GM18907 (cell line): ENCODE measurements around the gene EIF4G1.

Experiments used
- ATAC-seq: cut with Tn5 transposase; IDR thresholded peaks from one replicate; pipeline ENCODE4 v1.9.1; 2021; ENCODE audit warnings: mild to moderate bottlenecking, moderate library complexity; ENCODE audit not compliant: unreplicated experiment

The EIF4G1 gene

DNA sequence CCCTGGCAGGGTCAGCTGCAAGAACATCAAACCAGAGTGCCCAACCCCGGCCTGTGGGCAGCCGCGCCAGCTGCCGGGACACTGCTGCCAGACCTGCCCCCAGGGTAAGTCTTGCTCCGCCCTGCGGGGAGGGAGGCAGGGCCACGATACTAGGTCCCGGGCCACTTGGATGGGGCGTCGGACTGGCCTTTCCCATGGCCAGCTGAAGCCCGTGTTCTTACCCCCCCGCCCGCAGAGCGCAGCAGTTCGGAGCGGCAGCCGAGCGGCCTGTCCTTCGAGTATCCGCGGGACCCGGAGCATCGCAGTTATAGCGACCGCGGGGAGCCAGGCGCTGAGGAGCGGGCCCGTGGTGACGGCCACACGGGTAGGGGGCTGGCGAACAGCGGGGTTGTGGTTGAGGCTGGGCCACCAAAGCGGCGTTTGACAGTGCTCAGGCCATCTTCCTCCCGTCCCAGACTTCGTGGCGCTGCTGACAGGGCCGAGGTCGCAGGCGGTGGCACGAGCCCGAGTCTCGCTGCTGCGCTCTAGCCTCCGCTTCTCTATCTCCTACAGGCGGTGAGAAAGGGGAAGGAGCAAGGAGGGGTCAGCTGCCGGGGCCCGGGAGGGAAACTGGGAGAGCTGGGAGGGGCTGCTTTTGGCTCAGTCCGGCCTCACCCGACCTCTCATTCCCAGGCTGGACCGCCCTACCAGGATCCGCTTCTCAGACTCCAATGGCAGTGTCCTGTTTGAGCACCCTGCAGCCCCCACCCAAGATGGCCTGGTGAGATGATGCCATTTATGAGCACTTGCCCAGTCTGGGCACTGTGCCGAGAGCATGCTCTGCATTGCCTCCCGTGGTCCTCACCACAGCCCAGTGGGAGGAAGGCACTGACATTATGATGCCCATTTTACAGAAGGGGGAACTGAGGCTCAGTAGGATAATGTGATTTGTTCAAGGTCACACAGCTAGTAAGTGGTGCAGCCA is 67.1 kb downstream of the EIF4G1 start:
- ATAC-seq, result no peak

DNA sequence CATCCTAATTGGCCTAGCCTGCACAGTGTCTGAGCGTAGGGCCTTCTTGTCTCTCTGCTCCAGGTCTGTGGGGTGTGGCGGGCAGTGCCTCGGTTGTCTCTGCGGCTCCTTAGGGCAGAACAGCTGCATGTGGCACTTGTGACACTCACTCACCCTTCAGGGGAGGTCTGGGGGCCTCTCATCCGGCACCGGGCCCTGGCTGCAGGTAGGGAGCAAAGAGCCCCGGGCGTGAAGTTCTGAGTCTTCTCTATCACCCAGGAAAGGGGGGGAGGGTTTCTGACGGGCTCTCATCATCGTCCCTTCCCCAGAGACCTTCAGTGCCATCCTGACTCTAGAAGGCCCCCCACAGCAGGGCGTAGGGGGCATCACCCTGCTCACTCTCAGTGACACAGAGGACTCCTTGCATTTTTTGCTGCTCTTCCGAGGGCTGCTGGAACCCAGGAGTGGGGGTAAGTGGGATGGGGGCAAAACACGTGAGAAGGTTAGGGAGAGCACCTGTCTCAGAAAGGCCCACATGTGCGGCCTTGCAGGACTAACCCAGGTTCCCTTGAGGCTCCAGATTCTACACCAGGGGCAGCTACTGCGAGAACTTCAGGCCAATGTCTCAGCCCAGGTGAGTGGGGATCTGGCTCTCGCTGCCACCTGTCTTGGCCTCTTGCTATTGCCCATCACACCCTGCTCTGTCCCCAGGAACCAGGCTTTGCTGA is 68.1 kb downstream of the EIF4G1 start:
- no peak for ATAC-seq

DNA sequence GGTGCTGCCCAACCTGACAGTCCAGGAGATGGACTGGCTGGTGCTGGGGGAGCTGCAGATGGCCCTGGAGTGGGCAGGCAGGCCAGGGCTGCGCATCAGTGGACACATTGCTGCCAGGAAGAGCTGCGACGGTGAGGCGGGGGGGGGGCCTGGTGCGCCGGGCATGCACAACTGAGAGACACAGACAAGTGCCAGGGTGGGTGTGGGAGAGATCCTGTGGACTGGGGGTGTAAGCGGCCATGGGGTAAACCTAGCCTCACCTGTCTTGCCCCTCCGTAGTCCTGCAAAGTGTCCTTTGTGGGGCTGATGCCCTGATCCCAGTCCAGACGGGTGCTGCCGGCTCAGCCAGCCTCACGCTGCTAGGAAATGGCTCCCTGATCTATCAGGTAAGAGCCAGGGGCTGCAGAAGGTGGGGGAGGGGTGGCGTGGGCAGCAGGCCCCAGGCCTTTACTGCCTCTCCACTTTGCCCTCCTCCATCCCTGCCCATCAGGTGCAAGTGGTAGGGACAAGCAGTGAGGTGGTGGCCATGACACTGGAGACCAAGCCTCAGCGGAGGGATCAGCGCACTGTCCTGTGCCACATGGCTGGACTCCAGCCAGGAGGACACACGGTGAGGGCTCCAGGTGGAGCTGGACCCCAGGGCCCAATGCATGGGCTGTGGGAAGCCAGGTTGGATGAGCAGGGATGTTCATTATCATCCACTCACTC is 68.8 kb downstream of the EIF4G1 start:
- no peak for ATAC-seq

DNA sequence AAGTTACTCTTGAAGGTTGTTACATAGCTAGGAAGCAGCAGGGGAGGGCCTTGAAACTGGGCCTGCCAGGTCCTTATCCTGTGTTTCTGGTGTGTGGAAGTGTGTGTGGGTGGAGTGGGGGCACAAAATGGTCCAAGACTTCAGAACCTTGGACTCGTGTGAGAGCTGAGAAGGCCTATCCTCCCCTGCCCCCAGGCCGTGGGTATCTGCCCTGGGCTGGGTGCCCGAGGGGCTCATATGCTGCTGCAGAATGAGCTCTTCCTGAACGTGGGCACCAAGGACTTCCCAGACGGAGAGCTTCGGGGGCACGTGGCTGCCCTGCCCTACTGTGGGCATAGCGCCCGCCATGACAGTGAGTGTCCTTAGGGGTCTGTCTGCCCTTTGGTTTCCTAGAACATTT is 69.9 kb downstream of the EIF4G1 start:
- no peak for ATAC-seq
